ENCODE data around the gene AIMP2. TPM values are rescaled to one million over a fixed set of nuclear protein-coding genes. Genes with fewer than 3 reads are reported as not detected.
"Not testable (repeated sequence)": the region's sequence is repeated elsewhere in the genome, so short reads cannot be mapped to it uniquely, and the experiment has no call there.

The AIMP2 gene
- 10 to 100 TPM; 31.5 to 40.9 TPM for total RNA-seq
- long read RNA-seq, transcript AIMP2-201 (4 exons, 1,225 nt), result major isoform, 19 of 26 reads
- long read RNA-seq, partial matches to known transcripts, result 2 of 26 reads
- long read RNA-seq, other reads (novel, unspliced or antisense), result 5 of 26 reads

GRCh38 chr7:6008668-6009611, at the start of gene AIMP2, which contains the start of gene PMS2:
TSS of gene AIMP2 (plus strand) at chr7:6009272. CDS start at chr7:6009364, 92 bp downstream.
TSS of gene PMS2 (minus strand) at chr7:6009049. CDS start at chr7:6009019, 30 bp downstream.
- ATAC-seq (peak; percentile 98 to 99), DNase-seq (peak; percentile 99)
- intact Hi-C loops (cut with DNase I), result no loop called here

- intact Hi-C loops (cut with DNase I); DNase-seq; ATAC-seq: not testable (repeated sequence)
Measured at GRCh38 chr7:5963205-5963604, 45.9 kb upstream of the AIMP2 start.

- ATAC-seq; intact Hi-C loops (cut with DNase I); DNase-seq: not testable (repeated sequence)
Measured at GRCh38 chr7:5963810-5964209, 45.3 kb upstream of the AIMP2 start.

- ATAC-seq, result peak; percentile 82
- intact Hi-C loops (cut with DNase I); DNase-seq: not testable (repeated sequence)
Measured at GRCh38 chr7:5970347-5970911, 38.6 kb upstream of the AIMP2 start, which contains the start of gene RSPH10B. TSS of gene RSPH10B (minus strand) at chr7:5970689. CDS start at chr7:5967116, 3,573 bp downstream.

GRCh38 chr7:5973580-5973979, 35.5 kb upstream of the AIMP2 start:
- intact Hi-C loops (cut with DNase I); ATAC-seq; DNase-seq: not testable (repeated sequence)

GRCh38 chr7:5979680-5980314, 29.3 kb upstream of the AIMP2 start:
- ATAC-seq; DNase-seq; intact Hi-C loops (cut with DNase I): not testable (repeated sequence)

GRCh38 chr7:5987061-5987460, 22.0 kb upstream of the AIMP2 start:
- intact Hi-C loops (cut with DNase I); DNase-seq; ATAC-seq: not testable (repeated sequence)

GRCh38 chr7:5997210-5997808, 11.8 kb upstream of the AIMP2 start:
- intact Hi-C loops (cut with DNase I), result loop anchor here in 1 of 2 donors (10.0 kb wide), 2 partner anchors 327 to 437 kb away; no protein-coding TSS in a partner anchor
- DNase-seq (peak; percentile 32), ATAC-seq (peak; percentile 50 to 81)

- intact Hi-C loops (cut with DNase I), result no loop called here
- DNase-seq (no peak), ATAC-seq (no peak)
Measured at GRCh38 chr7:6007386-6007785, 1.7 kb upstream of the AIMP2 start.

GRCh38 chr7:6007835-6008590, 1.1 kb upstream of the AIMP2 start:
- intact Hi-C loops (cut with DNase I); DNase-seq; ATAC-seq: not testable (repeated sequence)

- DNase-seq; ATAC-seq; intact Hi-C loops (cut with DNase I): not testable (repeated sequence)
Measured at GRCh38 chr7:6010370-6010769, 1.3 kb downstream of the AIMP2 start.

- DNase-seq (no peak), ATAC-seq (no peak)
- intact Hi-C loops (cut with DNase I), result no loop called here
Measured at GRCh38 chr7:6011541-6011940, 2.5 kb downstream of the AIMP2 start.

- ATAC-seq (no peak), DNase-seq (no peak)
- intact Hi-C loops (cut with DNase I), result no loop called here
Measured at GRCh38 chr7:6012355-6013104, 3.5 kb downstream of the AIMP2 start.

GRCh38 chr7:6015917-6016652, 7.0 kb downstream of the AIMP2 start:
- intact Hi-C loops (cut with DNase I), result no loop called here
- peak; percentile 77 to 85 for ATAC-seq
- DNase-seq, result peak; percentile 66

GRCh38 chr7:6016653-6016966, 7.5 kb downstream of the AIMP2 start:
- DNase-seq, result no peak
- intact Hi-C loops (cut with DNase I), result no loop called here
- ATAC-seq, result no peak

GRCh38 chr7:6020371-6021286, 11.6 kb downstream of the AIMP2 start:
- ATAC-seq, result no peak
- no peak for DNase-seq
- intact Hi-C loops (cut with DNase I), result no loop called here
